ENCODE results near the gene FCRL4.

The FCRL4 gene

DNA sequence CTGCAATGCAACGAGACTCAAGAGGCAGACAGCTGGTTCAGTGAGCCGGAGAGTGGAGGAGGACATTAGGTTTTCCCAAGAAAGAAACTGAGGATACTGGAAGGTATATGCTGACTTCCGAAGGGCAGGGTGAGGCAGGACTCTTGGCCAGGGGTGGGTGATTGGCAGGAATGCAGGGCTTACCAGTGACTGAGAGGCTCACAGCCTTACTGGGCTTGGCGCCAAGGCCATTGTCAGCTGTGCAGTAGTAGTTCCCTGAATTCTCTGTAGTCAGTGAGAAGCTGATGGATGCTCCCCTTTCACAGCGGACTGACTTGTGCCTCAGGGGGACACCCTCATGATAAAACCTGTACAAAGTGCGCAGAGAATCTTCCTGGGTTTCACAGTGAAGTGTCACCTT, 55.2 kb downstream of the FCRL4 start:
- DNase-seq (ENCODE audit: low read depth, low spot score), result no peak
- no peak overlapping the region for H3K4me3 ChIP-seq (ENCODE audit: low read depth, low read length)
- ChIA-PET POLR2A (no interaction called here), CTCF (no interaction called here)
- TF ChIP-seq, protein P1, sequence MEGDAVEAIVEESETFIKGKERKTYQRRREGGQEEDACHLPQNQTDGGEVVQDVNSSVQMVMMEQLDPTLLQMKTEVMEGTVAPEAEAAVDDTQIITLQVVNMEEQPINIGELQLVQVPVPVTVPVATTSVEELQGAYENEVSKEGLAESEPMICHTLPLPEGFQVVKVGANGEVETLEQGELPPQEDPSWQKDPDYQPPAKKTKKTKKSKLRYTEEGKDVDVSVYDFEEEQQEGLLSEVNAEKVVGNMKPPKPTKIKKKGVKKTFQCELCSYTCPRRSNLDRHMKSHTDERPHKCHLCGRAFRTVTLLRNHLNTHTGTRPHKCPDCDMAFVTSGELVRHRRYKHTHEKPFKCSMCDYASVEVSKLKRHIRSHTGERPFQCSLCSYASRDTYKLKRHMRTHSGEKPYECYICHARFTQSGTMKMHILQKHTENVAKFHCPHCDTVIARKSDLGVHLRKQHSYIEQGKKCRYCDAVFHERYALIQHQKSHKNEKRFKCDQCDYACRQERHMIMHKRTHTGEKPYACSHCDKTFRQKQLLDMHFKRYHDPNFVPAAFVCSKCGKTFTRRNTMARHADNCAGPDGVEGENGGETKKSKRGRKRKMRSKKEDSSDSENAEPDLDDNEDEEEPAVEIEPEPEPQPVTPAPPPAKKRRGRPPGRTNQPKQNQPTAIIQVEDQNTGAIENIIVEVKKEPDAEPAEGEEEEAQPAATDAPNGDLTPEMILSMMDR (IDR thresholded peaks at IDR 0.05; ENCODE audit: insufficient read depth, low read length, missing control alignments), result no peak

DNA sequence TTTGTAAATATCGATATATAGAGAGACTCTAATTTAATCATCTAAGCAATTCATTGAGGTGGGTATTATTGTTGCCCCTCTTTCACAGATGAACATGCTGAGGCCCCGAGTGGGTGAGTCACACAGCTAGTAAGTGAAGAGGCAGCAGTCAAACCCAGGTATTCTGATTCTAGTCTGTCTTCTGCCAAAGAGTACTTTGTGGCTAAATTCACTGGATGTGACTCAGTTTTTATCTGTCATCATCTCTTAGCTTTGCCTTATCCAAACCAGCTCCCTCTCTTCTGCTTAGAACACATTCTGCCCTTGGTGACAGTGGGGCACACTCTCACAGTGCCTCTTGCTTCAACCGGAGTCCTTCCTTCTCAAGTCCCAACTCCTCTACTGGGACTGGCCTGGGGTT, 57.0 kb downstream of the FCRL4 start:
- ChIA-PET CTCF (no interaction called here), POLR2A (no interaction called here)
- DNase-seq (ENCODE audit: low read depth, low spot score), result no peak
- H3K4me3 ChIP-seq (ENCODE audit: low read depth, low read length), result no peak overlapping the region
- TF ChIP-seq, protein P1 (IDR thresholded peaks at IDR 0.05; ENCODE audit: insufficient read depth, low read length, missing control alignments), result no peak

DNA sequence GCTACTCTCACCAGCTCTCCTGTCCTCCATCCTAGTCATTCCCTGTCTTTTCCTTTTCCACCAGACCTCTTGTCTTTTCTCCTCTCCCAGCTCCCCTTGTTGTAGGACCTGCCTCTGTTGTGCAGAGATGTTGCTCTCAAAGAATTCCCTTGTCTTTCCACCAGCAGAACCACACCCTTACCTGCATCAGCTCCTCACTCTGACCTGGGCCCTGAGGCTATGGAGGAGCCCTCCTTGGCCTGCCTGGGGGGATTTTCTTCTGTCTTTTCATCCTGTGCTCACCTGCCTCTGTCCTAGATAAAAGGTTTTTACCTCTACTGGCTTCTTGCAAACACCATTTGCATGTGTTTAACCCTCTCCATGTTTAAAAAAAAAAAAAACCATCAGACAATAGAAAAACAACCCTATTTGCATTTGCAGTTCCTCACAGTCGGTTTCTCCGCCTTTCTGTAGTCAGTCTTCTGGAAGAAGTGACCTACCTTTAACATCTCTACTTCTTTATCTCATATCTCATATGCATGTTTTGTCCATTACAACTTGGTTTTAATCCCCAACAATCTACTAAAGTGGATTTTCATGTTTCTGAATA, 57.6 kb downstream of the FCRL4 start:
- TF ChIP-seq, protein P1 (IDR thresholded peaks at IDR 0.05; ENCODE audit: insufficient read depth, low read length, missing control alignments), result no peak
- H3K4me3 ChIP-seq (ENCODE audit: low read depth, low read length), result no peak overlapping the region
- POLR2A ChIA-PET, result no interaction called here
- no peak for DNase-seq (ENCODE audit: low read depth, low spot score)
- CTCF ChIA-PET, result no interaction called here

- ChIA-PET POLR2A (no interaction called here), CTCF (no interaction called here)
- TF ChIP-seq, protein P1 (IDR thresholded peaks at IDR 0.05; ENCODE audit: insufficient read depth, low read length, missing control alignments), result no peak
- DNase-seq (ENCODE audit: low read depth, low spot score), result no peak
- H3K4me3 ChIP-seq (ENCODE audit: low read depth, low read length), result no peak overlapping the region
Measured at GRCh38 chr1:157539568-157539967, 58.3 kb downstream of the FCRL4 start.

- ChIA-PET POLR2A (no interaction called here), CTCF (no interaction called here)
- no peak overlapping the region for H3K4me3 ChIP-seq (ENCODE audit: low read depth, low read length)
- TF ChIP-seq, protein P1 (IDR thresholded peaks at IDR 0.05; ENCODE audit: insufficient read depth, low read length, missing control alignments), result no peak
- no peak for DNase-seq (ENCODE audit: low read depth, low spot score)
Measured at GRCh38 chr1:157532569-157532968, 65.3 kb downstream of the FCRL4 start.

DNA sequence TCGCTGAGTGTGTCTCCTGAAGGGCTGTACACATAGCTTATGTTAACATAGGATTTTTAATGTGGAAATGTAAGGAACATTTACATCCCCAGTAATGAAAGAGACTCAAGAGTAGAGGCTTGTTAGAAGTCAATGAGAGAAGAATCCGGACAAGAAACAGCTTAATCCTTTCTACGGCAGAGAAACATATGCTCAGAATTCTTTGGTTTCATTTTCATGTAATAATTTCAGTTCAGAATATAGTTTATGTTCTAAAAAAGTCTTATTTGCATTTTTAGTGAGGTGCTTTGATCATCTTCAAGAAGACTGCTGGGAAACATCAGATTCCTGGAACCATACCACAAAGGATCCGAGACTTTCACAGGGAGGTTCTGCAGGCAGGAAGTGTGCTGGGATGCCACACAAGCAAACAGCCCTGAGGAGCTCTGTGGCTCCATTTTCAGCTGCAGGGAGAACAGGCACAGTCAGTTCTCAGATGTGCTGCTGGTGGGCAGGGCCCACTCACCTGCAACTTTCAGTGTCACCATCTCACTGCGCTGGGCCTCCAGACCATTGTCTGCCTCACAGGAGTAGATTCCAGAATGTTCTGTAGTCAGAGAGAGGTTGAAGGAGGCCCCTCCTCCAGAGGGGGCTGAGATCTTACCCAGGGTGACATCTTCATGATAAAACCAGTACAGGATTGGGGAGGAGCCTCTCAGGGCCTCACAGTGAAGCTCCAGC, 74.0 kb downstream of the FCRL4 start:
- ChIA-PET POLR2A (no interaction called here), CTCF (no interaction called here)
- TF ChIP-seq, protein P1 (IDR thresholded peaks at IDR 0.05; ENCODE audit: insufficient read depth, low read length, missing control alignments), result no peak
- DNase-seq (ENCODE audit: low read depth, low spot score), result no peak
- no peak overlapping the region for H3K4me3 ChIP-seq (ENCODE audit: low read depth, low read length)
